Ectodermal cell (in vitro differentiated cells): ENCODE data around the gene TPD52L2.

Experiments used
- H3K27ac ChIP-seq: 2 replicates; pipeline ENCODE4 v1.7.0; 2013; ENCODE audit warnings: mild to moderate bottlenecking, low read depth, low read length; ENCODE audit not compliant: insufficient read depth, poor library complexity, severe bottlenecking
- H3K27me3 ChIP-seq: 2 replicates; pipeline ENCODE4 v1.7.0; 2013; ENCODE audit warnings: mild to moderate bottlenecking, low read length; ENCODE audit not compliant: insufficient read depth, control insufficient read depth, poor library complexity, severe bottlenecking
- H3K36me3 ChIP-seq: one replicate; pipeline ENCODE4 v1.7.0; 2013; ENCODE audit warnings: low read length; ENCODE audit not compliant: control insufficient read depth, insufficient read depth
- H3K4me1 ChIP-seq: one replicate; pipeline ENCODE4 v1.7.0; 2013; ENCODE audit warnings: low read length; ENCODE audit not compliant: control insufficient read depth, insufficient read depth
- H3K4me3 ChIP-seq: 2 replicates; pipeline ENCODE4 v1.7.0; 2013; ENCODE audit warnings: low read depth, low read length, control low read depth; ENCODE audit not compliant: insufficient read depth
- H3K9me3 ChIP-seq: 2 replicates; pipeline ENCODE4 v1.7.0; 2013; ENCODE audit warnings: mild to moderate bottlenecking, low read length, moderate library complexity; ENCODE audit not compliant: control insufficient read depth
- WGBS, 2 experiments: methylation state at CpG; one replicate each; pipeline ENCODE4 v1.1.7; 2013; ENCODE audit warnings: missing lambda C conversion rate in 2 of 2; 5-methylcytosine and 5-hydroxymethylcytosine counted together

The TPD52L2 gene

DNA sequence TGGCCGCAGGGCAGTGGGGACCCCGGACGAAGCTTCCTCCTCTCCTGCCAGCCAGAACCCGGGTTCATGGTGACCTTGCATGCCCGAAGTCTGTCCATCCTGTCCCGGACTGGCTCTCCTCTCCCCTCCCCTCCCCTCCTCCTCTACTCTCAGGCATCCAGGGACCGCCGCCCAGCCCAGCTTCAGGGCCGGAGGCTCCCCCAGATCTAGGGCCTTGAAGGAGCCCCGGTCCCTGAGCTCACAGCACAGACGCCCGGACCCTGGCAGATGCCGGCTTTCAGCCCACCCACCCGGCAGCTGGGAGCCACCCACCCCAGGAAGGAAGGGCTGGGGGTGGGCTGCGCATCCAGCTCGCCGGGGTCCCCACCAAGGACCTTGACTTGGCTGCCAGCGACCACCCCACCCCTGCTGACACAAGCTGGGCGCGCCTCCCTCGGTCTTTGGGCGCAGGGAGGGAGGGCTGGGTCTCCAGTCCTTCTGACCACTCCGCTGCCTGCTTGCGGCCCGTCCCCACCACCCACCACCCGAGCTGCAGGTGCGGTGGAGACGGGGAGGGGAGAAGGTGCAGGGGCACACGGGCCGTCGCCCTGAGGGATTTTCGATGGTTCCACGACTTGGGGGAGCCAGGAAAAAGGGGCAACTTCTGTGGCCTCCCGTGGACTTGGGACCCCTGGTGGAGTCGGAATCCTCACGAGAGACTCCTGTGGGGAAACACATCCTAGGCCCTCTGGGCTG lies 9.5 kb upstream of the TPD52L2 start:
- H3K27me3 ChIP-seq, result no peaks in the 10 kb centered on the region
- H3K4me3 ChIP-seq, result no peak overlapping the region
- H3K36me3 ChIP-seq, result no peaks in the 10 kb centered on the region
- no peaks in the 10 kb centered on the region for H3K9me3 ChIP-seq
- 57 to 59% methylated on average over 36 of the region's 36 CpGs for WGBS, 2 experiments
- H3K4me1 ChIP-seq, result peaks cover 40% of the 10 kb centered on the region
- no peak overlapping the region for H3K27ac ChIP-seq

DNA sequence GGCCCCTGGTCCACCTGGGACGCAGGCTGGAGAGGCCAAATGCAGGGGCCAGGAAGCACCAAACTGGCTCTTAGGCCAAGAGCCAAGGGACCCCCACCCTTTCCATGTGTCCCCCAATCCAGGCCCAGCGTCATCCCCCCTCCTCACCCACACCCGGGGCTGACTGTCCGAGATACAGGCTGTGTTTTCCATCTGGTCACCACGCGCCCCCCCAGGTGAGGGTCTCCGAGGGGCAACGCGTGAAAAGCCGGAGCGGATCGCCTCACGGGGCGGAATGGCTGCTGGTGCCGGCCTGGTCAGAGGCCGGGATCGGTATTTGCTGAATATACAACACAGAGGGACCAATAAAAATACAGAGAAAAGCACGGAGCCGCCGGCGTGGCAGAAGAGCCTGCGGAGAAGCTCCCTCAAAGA lies 9.0 kb upstream of the TPD52L2 start:
- Histone ChIP-seq H3K36me3 (no peaks in the 10 kb centered on the region), H3K27me3 (no peaks in the 10 kb centered on the region), H3K27ac (no peak overlapping the region), H3K4me1 (peaks cover 40% of the 10 kb centered on the region), H3K4me3 (no peak overlapping the region), H3K9me3 (no peaks in the 10 kb centered on the region)
- WGBS, 2 experiments, result 62 to 63% methylated on average over 22 of the region's 22 CpGs

GRCh38 chr20:63857764-63858392 lies 7.2 kb upstream of the TPD52L2 start:
- H3K36me3 ChIP-seq, result no peaks in the 10 kb centered on the region
- no peaks in the 10 kb centered on the region for H3K9me3 ChIP-seq
- peaks cover 40% of the 10 kb centered on the region for H3K4me1 ChIP-seq
- H3K27ac ChIP-seq, result no peak overlapping the region
- no peak overlapping the region for H3K4me3 ChIP-seq
- H3K27me3 ChIP-seq, result no peaks in the 10 kb centered on the region
- 69 to 70% methylated on average over 14 of the region's 14 CpGs for WGBS, 2 experiments

DNA sequence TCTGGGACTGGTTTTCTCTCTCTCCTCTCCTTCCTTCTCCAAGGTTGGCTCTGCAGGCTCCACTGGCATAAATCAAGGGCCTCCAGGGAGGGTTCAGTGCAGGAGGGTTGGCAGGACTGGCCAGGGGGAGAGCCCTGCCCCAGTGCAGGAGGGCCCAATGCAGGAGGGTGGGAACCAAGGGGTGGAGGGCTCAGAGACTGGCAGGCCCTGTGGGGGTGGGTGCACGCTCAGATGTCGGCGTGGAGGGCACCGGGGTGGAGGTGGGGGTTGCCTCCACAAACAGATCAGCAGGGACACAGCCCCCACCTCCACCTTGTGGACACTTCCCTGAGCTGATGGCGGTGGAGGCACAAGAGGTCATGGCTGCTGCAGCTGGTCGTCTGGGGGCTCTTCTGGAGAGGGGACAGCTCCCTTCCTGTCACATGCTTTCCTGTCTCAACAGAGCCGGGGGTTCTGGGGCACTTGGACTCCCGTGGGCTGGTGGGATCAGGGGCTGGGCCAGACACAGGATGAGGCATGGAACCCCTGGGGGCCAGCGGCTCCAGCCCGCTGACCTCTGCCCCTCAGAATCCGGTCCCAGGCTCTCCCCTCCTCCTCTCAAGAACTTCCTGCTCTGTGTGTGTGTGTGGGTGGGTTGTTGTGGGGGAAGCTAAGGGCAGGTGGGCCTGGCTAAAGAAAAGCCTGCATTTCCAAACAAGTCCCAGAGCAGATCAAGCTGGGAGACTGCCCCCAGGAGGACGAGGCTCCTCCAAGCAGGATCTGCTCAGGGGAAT lies 6.5 kb upstream of the TPD52L2 start:
- Histone ChIP-seq H3K4me3 (no peak overlapping the region), H3K27ac (peak overlapping the region; percentile 55)

GRCh38 chr20:63859166-63859699 lies 5.8 kb upstream of the TPD52L2 start:
- Histone ChIP-seq H3K9me3 (no peaks in the 10 kb centered on the region), H3K36me3 (no peaks in the 10 kb centered on the region), H3K4me3 (no peak overlapping the region), H3K27me3 (no peaks in the 10 kb centered on the region), H3K4me1 (peaks cover 40% of the 10 kb centered on the region), H3K27ac (no peak overlapping the region)
- WGBS, 2 experiments, result 66 to 69% methylated on average over 7 of the region's 7 CpGs

More for the DNA sequence above, 6.5 kb upstream of the TPD52L2 start:
- H3K27me3 ChIP-seq, result no peaks in the 10 kb centered on the region
- no peaks in the 10 kb centered on the region for H3K36me3 ChIP-seq
- H3K9me3 ChIP-seq, result no peaks in the 10 kb centered on the region
- 13% methylated on average over 11 to 12 of the region's 12 CpGs for WGBS, 2 experiments
- peaks cover 42% of the 10 kb centered on the region for H3K4me1 ChIP-seq

- Histone ChIP-seq H3K27me3 (no peaks in the 10 kb centered on the region), H3K4me3 (no peak overlapping the region), H3K4me1 (peaks cover 28% of the 10 kb centered on the region), H3K27ac (no peak overlapping the region), H3K9me3 (no peaks in the 10 kb centered on the region), H3K36me3 (no peaks in the 10 kb centered on the region)
- WGBS, 2 experiments, result 84% methylated on average over 17 of the region's 17 CpGs
These were observed 4.6 kb upstream of the TPD52L2 start for GRCh38 chr20:63860325-63861051.

- no peaks in the 10 kb centered on the region for H3K9me3 ChIP-seq
- WGBS, 2 experiments, result 95 to 96% methylated on average over 59 of the region's 59 CpGs
- no peaks in the 10 kb centered on the region for H3K36me3 ChIP-seq
- H3K4me3 ChIP-seq, result no peak within 1 kb of the TSS
- no peaks in the 10 kb centered on the region for H3K27me3 ChIP-seq
- H3K4me1 ChIP-seq, result peaks cover 30% of the 10 kb centered on the region
- H3K27ac ChIP-seq, result no peak within 1 kb of the TSS
These were observed 3.6 kb upstream of the TPD52L2 start, which contains the start of gene ABHD16B for GRCh38 chr20:63861365-63861934. Gene ABHD16B, plus strand, starts transcription at chr20:63861498. Its CDS starts 43 bp downstream, at chr20:63861541.

DNA sequence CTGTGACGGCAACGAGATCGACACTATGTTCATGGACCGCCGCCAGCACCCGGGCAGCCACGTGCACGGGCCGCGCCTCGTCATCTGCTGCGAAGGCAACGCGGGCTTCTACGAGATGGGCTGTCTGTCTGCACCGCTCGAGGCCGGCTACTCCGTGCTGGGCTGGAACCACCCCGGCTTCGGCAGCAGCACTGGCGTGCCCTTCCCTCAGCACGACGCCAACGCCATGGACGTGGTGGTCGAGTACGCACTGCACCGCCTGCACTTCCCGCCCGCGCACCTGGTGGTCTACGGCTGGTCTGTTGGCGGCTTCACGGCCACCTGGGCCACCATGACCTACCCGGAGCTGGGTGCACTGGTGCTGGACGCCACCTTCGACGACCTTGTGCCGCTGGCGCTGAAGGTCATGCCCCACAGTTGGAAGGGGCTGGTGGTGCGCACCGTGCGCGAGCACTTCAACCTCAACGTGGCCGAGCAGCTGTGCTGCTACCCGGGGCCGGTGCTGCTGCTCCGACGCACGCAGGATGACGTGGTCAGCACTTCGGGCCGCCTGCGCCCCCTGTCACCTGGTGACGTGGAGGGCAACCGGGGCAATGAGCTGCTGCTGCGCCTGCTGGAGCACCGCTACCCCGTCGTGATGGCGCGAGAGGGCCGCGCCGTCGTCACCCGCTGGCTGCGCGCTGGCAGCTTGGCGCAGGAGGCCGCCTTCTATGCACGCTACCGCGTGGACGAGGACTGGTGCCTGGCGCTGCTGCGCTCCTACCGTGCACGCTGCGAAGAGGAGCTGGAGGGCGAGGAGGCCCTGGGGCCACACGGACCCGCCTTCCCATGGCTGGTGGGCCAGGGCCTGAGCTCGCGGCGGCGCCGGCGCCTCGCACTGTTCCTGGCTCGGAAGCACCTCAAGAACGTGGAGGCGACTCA lies 2.8 kb upstream of the TPD52L2 start:
- H3K27ac ChIP-seq, result no peak overlapping the region
- no peaks in the 10 kb centered on the region for H3K36me3 ChIP-seq
- H3K4me1 ChIP-seq, result peaks cover 30% of the 10 kb centered on the region
- H3K4me3 ChIP-seq, result no peak overlapping the region
- no peaks in the 10 kb centered on the region for H3K27me3 ChIP-seq
- H3K9me3 ChIP-seq, result no peaks in the 10 kb centered on the region
- 96% methylated on average over 95 of the region's 95 CpGs for whole genome bisulfite sequencing, 2 experiments
